Right cardiac atrium (tissue), 5 donors: ENCODE data around the gene ALMS1. TPM values are rescaled to one million over a fixed set of nuclear protein-coding genes. Genes with fewer than 3 reads are reported as not detected.
A peak's percentile ranks its signal among the peaks of the same experiment; 100 is the strongest.

ENCODE experiments used
- ATAC-seq, 2 donors: fragments of 200-7000 bp; cut with Tn5 transposase; one replicate each; pipeline versions ENCODE4 v1.8.0 to v1.9.1; 2020; ENCODE audit warnings: moderate library complexity in 2 of 2, mild to moderate bottlenecking in 1 of 2
- DNase-seq, 3 donors: peaks; one replicate each; pipeline ENCODE4 v3.0.0-alpha.2; 2020
- H3K27ac ChIP-seq: one replicate; pipeline ENCODE4 v1.5.1; 2013; ENCODE audit warnings: mild to moderate bottlenecking, low read length, control low read depth, moderate library complexity
- H3K27me3 ChIP-seq: one replicate; pipeline ENCODE4 v1.6.1; 2013; ENCODE audit not compliant: control insufficient read depth, insufficient read depth
- H3K4me1 ChIP-seq: one replicate; pipeline ENCODE4 v1.6.1; 2013; ENCODE audit warnings: low read length; ENCODE audit not compliant: control insufficient read depth, insufficient read depth
- H3K4me3 ChIP-seq: one replicate; pipeline ENCODE4 v1.5.1; 2013; ENCODE audit warnings: low read length, control low read depth
- H3K9me3 ChIP-seq: one replicate; pipeline ENCODE4 v1.6.1; 2013; ENCODE audit warnings: low read length; ENCODE audit not compliant: control insufficient read depth
- WGBS: extraction: QIAGEN DNeasy Blood & Tissue Kit; methylation state at CpG from one replicate; pipeline ENCODE4 v1.1.7; 2013; 5-methylcytosine and 5-hydroxymethylcytosine counted together
- intact Hi-C, 4 donors: fragments of 100-400 bp; cut with DNase I; formaldehyde crosslinking; loops; one replicate each; pipeline versions ENCODE4 v1.11.0 to v1.14.0; 2022 to 2023
- polyA plus RNA-seq: library from polyadenylated mRNA; stranded (reverse); fragments of 200-250 nt; gene quantifications from one replicate; pipeline ENCODE4 v1.2.3, GENCODE V29; 2013
- total RNA-seq, 4 donors: library from RNA; stranded (reverse); fragmentation: NEBNext Ultra II Directional; extraction: Animal tissue kit (Norgen Biotek cat#: 25700); gene quantifications; one replicate each; pipeline ENCODE4 v1.2.1, GENCODE V29; 2021
- donor health status: healthy with polysubstance abuse.
- donor health status: DM: no; HTN: yes; CAD: no.
- donor health status: DM: no; HTN: no; CAD: no.
- donor health status: DM: no; HTN: yes; CAD: no; lungs with severe emphysema.
- donor health status: DM: yes; HTN: yes; CAD: no.

Gene ALMS1
- total and polyA plus RNA-seq, 5 donors: 3.3 to 11.8 (median 9.1) TPM

- no peaks in the 10 kb centered on the region for H3K4me1 ChIP-seq
- ATAC-seq (no peak), DNase-seq (no peak)
- no peaks in the 10 kb centered on the region for H3K27me3 ChIP-seq
- WGBS: 94% methylated on average over 1 of the region's 1 CpG
- H3K9me3 ChIP-seq: no peaks in the 10 kb centered on the region
- intact Hi-C loops: no loop called here
- no peak overlapping the region for H3K27ac ChIP-seq
- H3K4me3 ChIP-seq: no peak overlapping the region
Observed at GRCh38 chr2:73403237-73403636, 17.6 kb downstream of the ALMS1 start.

GRCh38 chr2:73404409-73404808, 18.8 kb downstream of the ALMS1 start:
- H3K4me3 ChIP-seq: no peak overlapping the region
- no peaks in the 10 kb centered on the region for H3K4me1 ChIP-seq
- H3K27me3 ChIP-seq: no peaks in the 10 kb centered on the region
- no peaks in the 10 kb centered on the region for H3K9me3 ChIP-seq
- 99% methylated on average over 5 of the region's 5 CpGs for WGBS
- DNase-seq: no peak
- intact Hi-C loops: no loop called here
- ATAC-seq: no peak
- H3K27ac ChIP-seq: no peak overlapping the region

DNA sequence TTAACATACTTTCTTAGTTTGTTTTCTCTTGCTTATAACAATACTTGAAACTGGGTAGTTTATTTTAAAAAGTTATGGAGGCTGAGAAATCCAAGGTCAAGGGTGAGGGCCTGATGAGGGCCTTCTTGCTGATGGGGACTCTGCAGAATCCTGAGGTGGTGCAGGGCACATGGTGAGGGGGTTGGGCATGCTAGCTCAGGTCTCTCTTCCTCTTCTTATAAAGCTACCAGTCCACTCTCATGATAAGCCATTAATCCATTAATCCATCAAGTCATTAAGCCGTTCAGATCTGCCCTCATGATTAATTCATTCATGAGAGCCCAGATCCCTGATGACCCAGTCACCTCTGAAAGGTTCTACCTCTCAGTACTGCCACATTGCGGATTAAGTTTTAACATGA, 21.4 kb downstream of the ALMS1 start:
- no peak overlapping the region for H3K27ac ChIP-seq
- H3K27me3 ChIP-seq: no peaks in the 10 kb centered on the region
- H3K4me3 ChIP-seq: no peak overlapping the region
- no peak for DNase-seq
- H3K9me3 ChIP-seq: no peaks in the 10 kb centered on the region
- no peak for ATAC-seq
- intact Hi-C loops: no loop called here
- H3K4me1 ChIP-seq: no peaks in the 10 kb centered on the region
- 89% methylated on average over 2 of the region's 2 CpGs for whole genome bisulfite sequencing

GRCh38 chr2:73408198-73408597, 22.6 kb downstream of the ALMS1 start:
- no peak overlapping the region for H3K27ac ChIP-seq
- 78% methylated on average over 3 of the region's 3 CpGs for WGBS
- intact Hi-C loops: no loop called here
- no peak overlapping the region for H3K4me3 ChIP-seq
- H3K27me3 ChIP-seq: no peaks in the 10 kb centered on the region
- no peaks in the 10 kb centered on the region for H3K4me1 ChIP-seq
- no peak for ATAC-seq
- DNase-seq: no peak
- H3K9me3 ChIP-seq: no peaks in the 10 kb centered on the region

DNA sequence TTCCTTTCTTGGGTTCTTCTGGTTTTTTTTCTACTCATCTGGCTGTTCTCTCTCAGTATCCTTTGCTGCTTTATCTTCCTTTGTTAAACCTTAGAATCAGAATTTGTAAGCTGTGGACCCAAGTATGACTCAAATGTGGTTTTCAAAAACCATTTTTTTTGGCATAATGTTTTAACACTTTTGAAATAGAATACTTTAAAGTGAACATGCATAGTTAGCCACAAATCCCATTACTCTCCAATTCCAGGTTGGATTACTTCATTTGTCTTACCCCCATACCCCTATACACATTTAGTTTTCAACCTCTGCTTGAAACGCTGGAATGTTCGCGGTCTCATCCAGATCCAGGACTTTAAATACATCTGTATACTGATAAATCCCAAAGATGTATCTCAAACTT, 29.1 kb downstream of the ALMS1 start:
- WGBS: 97% methylated on average over 3 of the region's 3 CpGs
- no peak for DNase-seq
- Histone ChIP-seq H3K4me1 (no peaks in the 10 kb centered on the region), H3K9me3 (no peaks in the 10 kb centered on the region), H3K4me3 (no peak overlapping the region), H3K27ac (no peak overlapping the region), H3K27me3 (no peaks in the 10 kb centered on the region)
- ATAC-seq: no peak
- intact Hi-C loops: no loop called here

- Histone ChIP-seq H3K9me3 (no peaks in the 10 kb centered on the region), H3K4me3 (no peak overlapping the region), H3K27ac (no peak overlapping the region), H3K27me3 (no peaks in the 10 kb centered on the region), H3K4me1 (no peaks in the 10 kb centered on the region)
- DNase-seq (no peak), ATAC-seq (no peak)
- 95% methylated on average over 2 of the region's 2 CpGs for WGBS
- intact Hi-C loops: no loop called here
Observed at GRCh38 chr2:73415906-73416305, 30.3 kb downstream of the ALMS1 start.

- no peaks in the 10 kb centered on the region for H3K9me3 ChIP-seq
- no peak overlapping the region for H3K27ac ChIP-seq
- H3K4me3 ChIP-seq: no peak overlapping the region
- DNase-seq (peak; percentile 83 to 92 (median 89)), ATAC-seq (peak; percentile 89 to 94)
- no peaks in the 10 kb centered on the region for H3K4me1 ChIP-seq
- intact Hi-C loops: no loop called here
- WGBS: 37% methylated on average over 7 of the region's 7 CpGs
- H3K27me3 ChIP-seq: no peaks in the 10 kb centered on the region
Observed at GRCh38 chr2:73418343-73418742, 32.7 kb downstream of the ALMS1 start.

- H3K27ac ChIP-seq: no peak overlapping the region
- H3K4me3 ChIP-seq: no peak overlapping the region
- 95% methylated on average over 3 of the region's 3 CpGs for WGBS
- intact Hi-C loops: no loop called here
- ATAC-seq: no peak
- no peaks in the 10 kb centered on the region for H3K27me3 ChIP-seq
- no peaks in the 10 kb centered on the region for H3K4me1 ChIP-seq
- no peaks in the 10 kb centered on the region for H3K9me3 ChIP-seq
- no peak for DNase-seq
Observed at GRCh38 chr2:73423913-73424312, 38.3 kb downstream of the ALMS1 start.

DNA sequence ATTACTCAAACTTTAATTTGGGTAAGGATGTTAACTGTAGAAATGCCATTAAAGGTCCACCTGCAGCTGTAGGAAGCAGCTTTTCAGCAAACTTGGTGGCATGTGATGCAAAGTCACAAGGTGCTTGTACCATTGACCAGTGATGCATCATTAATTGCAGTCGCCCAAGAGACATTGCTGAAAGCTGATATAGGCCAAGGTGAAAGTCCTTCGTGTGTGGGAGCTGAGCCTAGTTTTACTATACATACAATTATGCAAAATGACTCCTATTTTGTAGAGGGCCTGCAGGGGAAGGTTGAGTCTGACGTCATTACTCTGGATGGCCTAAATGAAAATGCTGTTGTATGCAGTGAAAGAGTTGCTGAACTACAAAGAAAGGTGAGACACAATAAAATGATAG, 40.5 kb downstream of the ALMS1 start:
- no peak for ATAC-seq
- Histone ChIP-seq H3K4me3 (no peak overlapping the region), H3K4me1 (no peaks in the 10 kb centered on the region), H3K9me3 (no peaks in the 10 kb centered on the region), H3K27ac (no peak overlapping the region), H3K27me3 (no peaks in the 10 kb centered on the region)
- DNase-seq: no peak
- 91% methylated on average over 3 of the region's 3 CpGs for WGBS
- intact Hi-C loops: no loop called here

GRCh38 chr2:73436019-73436418, 50.4 kb downstream of the ALMS1 start:
- intact Hi-C loops: no loop called here
- H3K27me3 ChIP-seq: no peaks in the 10 kb centered on the region
- H3K9me3 ChIP-seq: no peaks in the 10 kb centered on the region
- no peak overlapping the region for H3K27ac ChIP-seq
- DNase-seq (no peak), ATAC-seq (no peak)
- H3K4me3 ChIP-seq: no peak overlapping the region
- WGBS: 96% methylated on average over 1 of the region's 1 CpG
- no peaks in the 10 kb centered on the region for H3K4me1 ChIP-seq

- intact Hi-C loops: no loop called here
- WGBS: 95% methylated on average over 3 of the region's 3 CpGs
- Histone ChIP-seq H3K9me3 (no peaks in the 10 kb centered on the region), H3K4me3 (no peak overlapping the region), H3K27ac (no peak overlapping the region), H3K27me3 (no peaks in the 10 kb centered on the region), H3K4me1 (no peaks in the 10 kb centered on the region)
- ATAC-seq: no peak
- no peak for DNase-seq
Observed at GRCh38 chr2:73444202-73444601, 58.6 kb downstream of the ALMS1 start.

GRCh38 chr2:73448856-73449255, 63.2 kb downstream of the ALMS1 start:
- 90% methylated on average over 3 of the region's 3 CpGs for WGBS
- intact Hi-C loops: no loop called here
- no peaks in the 10 kb centered on the region for H3K9me3 ChIP-seq
- no peak overlapping the region for H3K4me3 ChIP-seq
- no peaks in the 10 kb centered on the region for H3K4me1 ChIP-seq
- DNase-seq (no peak), ATAC-seq (no peak)
- no peaks in the 10 kb centered on the region for H3K27me3 ChIP-seq
- H3K27ac ChIP-seq: no peak overlapping the region
